Cardiac septum (tissue), 1 donor: ENCODE measurements around the gene ABAT. TPM values are rescaled to one million over a fixed set of nuclear protein-coding genes. Genes with fewer than 3 reads are reported as not detected.
"Not testable (repeated sequence)": the region's sequence is repeated elsewhere in the genome, so short reads cannot be mapped to it uniquely, and the experiment has no call there.

Experiments
- DNase-seq: peaks from one replicate; pipeline ENCODE4 v3.0.0-alpha.2; 2020; ENCODE audit warnings: low spot score
- intact Hi-C: fragments of 100-400 bp; cut with DNase I; formaldehyde crosslinking; loops from one replicate; pipeline ENCODE4 v1.14.0; 2022
- total RNA-seq: library from RNA; stranded (reverse); fragmentation: NEBNext Ultra II Directional; extraction: Animal tissue kit (Norgen Biotek cat#: 25700); gene quantifications from one replicate; pipeline ENCODE4 v1.2.1, GENCODE V29; 2021
- donor health status: DM: no; HTN: no; CAD: no.

The ABAT gene
- total RNA-seq, 1 donor from 2014 or later: 25.8 TPM

GRCh38 chr16:8730335-8730915 lies 56.0 kb downstream of the ABAT start:
- intact Hi-C loops: no loop called here

GRCh38 chr16:8733849-8734540 lies 59.6 kb downstream of the ABAT start:
- intact Hi-C loops: no loop called here
- DNase-seq: no peak

More at GRCh38 chr16:8730335-8730915, 56.0 kb downstream of the ABAT start:
- DNase-seq: no peak

GRCh38 chr16:8735574-8735973 lies 61.2 kb downstream of the ABAT start:
- intact Hi-C loops: no loop called here

GRCh38 chr16:8736123-8736668 lies 61.8 kb downstream of the ABAT start:
- intact Hi-C loops: no loop called here
- DNase-seq: no peak

More at GRCh38 chr16:8735574-8735973, 61.2 kb downstream of the ABAT start:
- no peak for DNase-seq

GRCh38 chr16:8739151-8739550 lies 64.7 kb downstream of the ABAT start:
- intact Hi-C loops: no loop called here
- DNase-seq: no peak

GRCh38 chr16:8739989-8740704 lies 65.7 kb downstream of the ABAT start:
- DNase-seq: no peak
- intact Hi-C loops: no loop called here

- intact Hi-C loops: no loop called here
- no peak for DNase-seq
Measured at GRCh38 chr16:8740775-8741355, 66.4 kb downstream of the ABAT start.

GRCh38 chr16:8741636-8742035 lies 67.2 kb downstream of the ABAT start:
- no peak for DNase-seq
- intact Hi-C loops: no loop called here

- intact Hi-C loops: no loop called here
Measured at GRCh38 chr16:8742068-8742467, 67.7 kb downstream of the ABAT start.

GRCh38 chr16:8748944-8749343 lies 74.5 kb downstream of the ABAT start:
- intact Hi-C loops: not testable (repeated sequence)

More at GRCh38 chr16:8742068-8742467, 67.7 kb downstream of the ABAT start:
- no peak for DNase-seq

GRCh38 chr16:8751481-8752311 lies 77.3 kb downstream of the ABAT start:
- intact Hi-C loops: no loop called here
- DNase-seq: no peak

More at GRCh38 chr16:8748944-8749343, 74.5 kb downstream of the ABAT start:
- DNase-seq: peak; percentile 86

GRCh38 chr16:8752706-8753105 lies 78.3 kb downstream of the ABAT start:
- DNase-seq: no peak
- intact Hi-C loops: no loop called here

- DNase-seq: no peak
- intact Hi-C loops: no loop called here
Measured at GRCh38 chr16:8753416-8754054, 79.1 kb downstream of the ABAT start.

- no peak for DNase-seq
- intact Hi-C loops: no loop called here
Measured at GRCh38 chr16:8756755-8757154, 82.3 kb downstream of the ABAT start.

GRCh38 chr16:8758022-8758421 lies 83.6 kb downstream of the ABAT start:
- DNase-seq: no peak
- intact Hi-C loops: no loop called here

GRCh38 chr16:8760021-8760420 lies 85.6 kb downstream of the ABAT start:
- no peak for DNase-seq
- intact Hi-C loops: loop anchor here (10.0 kb wide), 1 partner anchor 55 kb away; no protein-coding TSS in a partner anchor

- intact Hi-C loops: loop anchor here (10.0 kb wide), 1 partner anchor 56 kb away; no protein-coding TSS in a partner anchor
- DNase-seq: no peak
Measured at GRCh38 chr16:8761078-8761477, 86.7 kb downstream of the ABAT start.

- intact Hi-C loops: loop anchor here (10.0 kb wide), 1 partner anchor 57 kb away; no protein-coding TSS in a partner anchor
- DNase-seq: no peak
Measured at GRCh38 chr16:8762254-8762653, 87.8 kb downstream of the ABAT start.
